Brain pericyte (primary cell): ENCODE measurements around the gene DUSP16.

Experiments
- DNase-seq: peaks from one replicate; pipeline ENCODE4 v3.0.0-alpha.2; 2012; ENCODE audit warnings: low read depth, low spot score

DUSP16 gene

DNA sequence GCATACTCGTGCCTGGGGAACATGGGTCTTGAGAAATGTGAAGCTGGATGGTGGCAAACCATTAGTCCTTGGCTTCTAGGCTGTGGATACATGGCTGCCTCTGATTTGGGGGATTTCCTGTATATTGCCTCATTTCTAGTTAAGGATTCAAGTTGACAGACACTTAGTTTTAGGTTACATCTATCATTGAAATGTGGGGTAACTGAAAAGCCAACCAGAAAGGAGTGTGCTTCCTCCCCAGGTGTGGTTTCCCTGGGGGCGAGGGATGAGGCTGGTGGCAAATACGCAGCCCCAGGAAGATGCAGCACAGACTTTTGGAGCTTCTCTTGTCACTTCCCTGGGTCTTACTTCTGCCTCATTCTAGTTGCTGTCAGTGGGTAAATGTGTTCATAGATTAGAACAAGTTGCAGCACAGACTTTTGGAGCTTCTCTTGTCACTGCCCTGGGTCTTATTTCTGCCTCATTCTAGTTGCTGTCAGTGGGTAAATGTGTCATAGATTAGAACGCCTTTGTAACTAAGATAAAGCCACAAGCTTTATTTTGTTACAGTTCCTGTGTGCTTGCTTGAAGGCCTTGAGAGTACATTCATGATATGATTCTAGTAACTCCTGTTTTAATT, 120.7 kb downstream of the DUSP16 start:
- no peak for DNase-seq

DNA sequence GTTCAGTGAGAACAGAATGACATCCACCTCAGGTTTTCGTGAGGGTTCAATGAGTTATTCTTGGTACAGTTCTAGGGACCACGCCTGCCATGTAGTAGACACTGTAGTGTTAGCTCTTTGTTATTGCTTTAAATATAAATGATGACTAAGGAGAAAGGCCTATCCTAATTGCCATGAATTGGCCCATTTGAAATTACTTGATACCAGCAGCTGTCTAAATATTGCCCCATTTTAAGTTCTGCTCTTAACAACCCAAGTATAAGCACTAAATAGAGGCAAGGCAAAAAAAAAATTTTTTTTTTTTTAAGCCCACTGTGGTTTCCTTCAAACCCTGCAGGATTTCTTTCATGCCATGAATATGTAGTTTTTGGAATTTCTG, 121.2 kb downstream of the DUSP16 start:
- DNase-seq: no peak

- no peak for DNase-seq
These were observed 121.8 kb downstream of the DUSP16 start for GRCh38 chr12:12440784-12441428.

GRCh38 chr12:12439636-12440035, 123.0 kb downstream of the DUSP16 start:
- DNase-seq: no peak

DNA sequence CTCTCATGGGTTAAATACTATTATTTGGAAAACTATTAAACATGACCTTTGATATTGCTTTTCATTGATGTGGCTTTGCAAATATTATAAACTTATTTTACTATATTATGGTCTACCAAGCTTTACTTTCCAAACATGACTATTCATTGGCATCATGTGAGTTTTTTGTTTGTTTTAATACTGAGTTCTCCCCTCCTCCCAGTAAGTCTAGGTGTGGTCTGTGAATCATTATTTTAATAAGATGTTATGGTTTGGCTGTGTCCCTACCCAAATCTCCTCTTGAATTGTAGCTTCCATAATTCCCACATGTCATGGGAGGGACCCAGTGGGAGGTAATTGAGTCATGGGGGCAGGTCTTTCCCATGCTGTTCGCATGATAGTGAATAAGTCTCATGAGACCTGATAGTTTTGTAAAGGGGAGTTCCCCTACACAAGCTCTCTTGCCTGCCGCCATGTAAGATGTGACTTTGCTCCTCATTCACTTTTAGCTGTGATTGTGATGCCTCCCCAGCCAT, 125.8 kb downstream of the DUSP16 start:
- DNase-seq: no peak

- no peak for DNase-seq
These were observed 129.4 kb downstream of the DUSP16 start for GRCh38 chr12:12433203-12433731.

- DNase-seq: peak; percentile 43
These were observed 130.3 kb downstream of the DUSP16 start for GRCh38 chr12:12432364-12432763.

GRCh38 chr12:12428961-12429657, 133.6 kb downstream of the DUSP16 start:
- no peak for DNase-seq

- DNase-seq: no peak
These were observed 134.6 kb downstream of the DUSP16 start for GRCh38 chr12:12428047-12428446.

GRCh38 chr12:12427568-12427967, 135.1 kb downstream of the DUSP16 start:
- DNase-seq: no peak

DNA sequence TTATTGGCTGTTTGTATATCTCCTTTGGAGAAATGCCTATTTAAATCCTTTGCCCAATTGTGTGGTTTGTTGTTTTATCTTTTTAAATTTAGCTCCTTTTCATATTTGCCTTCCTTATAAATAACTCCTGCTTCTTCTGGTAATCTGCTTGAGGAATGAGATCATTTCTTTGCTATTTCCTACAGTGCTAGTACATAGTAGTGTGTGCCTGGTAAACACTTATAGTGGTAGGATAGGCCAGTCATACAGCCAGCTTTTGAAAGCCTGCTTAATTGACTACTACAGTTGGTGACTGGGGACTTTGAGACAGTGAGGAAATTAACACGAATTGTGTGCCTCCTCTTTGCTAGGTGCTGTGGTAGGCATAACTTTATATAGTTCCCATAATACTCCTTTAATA, 137.0 kb downstream of the DUSP16 start:
- DNase-seq: no peak

GRCh38 chr12:12425001-12425400, 137.7 kb downstream of the DUSP16 start:
- DNase-seq: no peak
